Activated CD4-positive, alpha-beta T cell treated with anti-CD3 and anti-CD28 coated beads for 4 hours (primary cell): ENCODE measurements around the gene PLXNA3.

ENCODE experiments used
- DNase-seq, 2 donors: peaks; one replicate each; pipeline ENCODE4 v3.0.0-alpha.2; 2020

The PLXNA3 gene

DNA sequence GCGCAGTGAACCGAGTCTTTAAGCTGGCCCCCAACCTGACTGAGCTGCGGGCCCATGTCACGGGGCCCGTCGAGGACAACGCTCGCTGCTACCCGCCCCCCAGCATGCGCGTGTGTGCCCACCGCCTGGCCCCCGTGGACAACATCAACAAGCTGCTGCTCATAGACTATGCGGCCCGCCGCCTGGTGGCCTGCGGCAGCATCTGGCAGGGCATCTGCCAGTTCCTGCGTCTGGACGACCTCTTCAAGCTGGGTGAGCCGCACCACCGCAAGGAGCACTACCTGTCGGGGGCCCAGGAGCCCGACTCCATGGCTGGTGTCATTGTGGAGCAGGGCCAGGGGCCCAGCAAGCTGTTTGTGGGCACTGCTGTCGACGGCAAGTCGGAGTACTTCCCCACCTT lies 2.2 kb downstream of the PLXNA3 start:
- DNase-seq: no peak

DNA sequence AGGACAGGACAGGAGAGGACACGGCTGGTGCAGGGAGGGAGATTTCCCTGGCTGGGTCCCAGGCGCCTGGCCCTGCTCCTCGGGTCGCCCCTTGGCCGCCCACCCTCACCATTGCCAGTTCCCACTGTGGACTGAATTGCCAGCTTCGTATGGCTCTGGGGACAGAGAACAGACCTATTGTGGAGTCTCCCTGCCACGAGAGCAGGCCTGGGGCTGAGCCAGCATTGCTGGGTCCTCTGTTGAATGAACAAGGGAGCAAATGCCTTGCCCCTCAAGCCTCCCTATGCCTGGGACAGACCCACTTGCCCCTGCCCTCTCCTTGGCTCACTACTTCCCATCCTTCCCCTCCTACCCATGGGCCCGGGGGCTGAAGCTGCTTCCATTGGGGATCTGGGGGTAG lies 4.3 kb downstream of the PLXNA3 start:
- DNase-seq: no peak

DNA sequence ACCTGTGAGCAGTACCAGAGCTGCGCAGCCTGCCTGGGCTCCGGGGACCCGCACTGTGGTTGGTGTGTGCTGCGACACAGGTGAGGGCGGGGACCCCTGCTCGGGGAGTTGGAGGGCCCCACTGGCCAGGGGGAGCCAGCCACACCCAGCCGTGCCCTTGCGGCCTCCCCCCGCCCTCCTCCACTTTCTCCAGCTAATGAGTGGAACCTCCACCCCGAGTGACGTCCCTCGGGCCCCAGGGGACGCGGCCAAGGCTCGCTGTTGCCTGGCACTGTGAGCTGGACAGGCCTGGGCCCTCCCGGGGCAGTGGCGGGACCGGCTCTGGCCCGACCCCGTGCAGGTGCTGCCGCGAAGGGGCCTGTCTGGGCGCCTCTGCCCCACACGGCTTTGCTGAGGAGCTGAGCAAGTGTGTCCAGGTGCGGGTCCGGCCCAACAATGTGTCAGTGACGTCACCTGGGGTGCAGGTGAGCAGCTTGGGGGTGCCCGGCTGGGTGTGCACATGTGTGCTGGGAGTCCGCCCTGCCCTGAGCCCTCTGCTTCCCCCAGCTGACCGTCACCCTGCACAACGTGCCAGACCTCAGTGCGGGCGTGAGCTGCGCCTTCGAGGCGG lies 5.6 kb downstream of the PLXNA3 start:
- DNase-seq: no peak

DNA sequence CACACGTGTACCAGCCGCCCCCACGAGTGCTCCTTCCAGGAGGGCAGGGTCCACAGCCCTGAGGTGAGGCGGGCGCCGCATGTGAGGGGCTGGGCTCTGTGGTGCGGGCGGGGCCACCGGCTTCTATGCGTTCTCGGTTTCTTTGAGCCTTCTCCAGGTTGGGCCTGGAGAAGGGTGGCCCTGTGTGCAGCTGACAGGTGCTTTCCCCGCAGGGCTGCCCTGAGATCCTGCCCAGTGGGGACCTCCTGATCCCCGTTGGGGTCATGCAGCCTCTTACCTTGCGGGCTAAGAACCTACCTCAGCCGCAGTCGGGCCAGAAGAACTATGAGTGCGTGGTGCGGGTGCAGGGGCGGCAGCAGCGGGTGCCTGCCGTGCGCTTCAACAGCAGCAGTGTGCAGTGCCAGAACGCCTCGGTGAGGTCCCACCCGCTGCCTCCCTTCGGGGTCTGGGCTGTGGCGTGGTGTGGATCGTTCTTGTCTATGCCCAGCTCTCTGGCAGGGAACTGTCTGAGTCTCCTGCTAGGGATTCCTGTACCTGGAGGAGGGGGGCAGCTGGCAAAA lies 6.8 kb downstream of the PLXNA3 start:
- DNase-seq: no peak

DNA sequence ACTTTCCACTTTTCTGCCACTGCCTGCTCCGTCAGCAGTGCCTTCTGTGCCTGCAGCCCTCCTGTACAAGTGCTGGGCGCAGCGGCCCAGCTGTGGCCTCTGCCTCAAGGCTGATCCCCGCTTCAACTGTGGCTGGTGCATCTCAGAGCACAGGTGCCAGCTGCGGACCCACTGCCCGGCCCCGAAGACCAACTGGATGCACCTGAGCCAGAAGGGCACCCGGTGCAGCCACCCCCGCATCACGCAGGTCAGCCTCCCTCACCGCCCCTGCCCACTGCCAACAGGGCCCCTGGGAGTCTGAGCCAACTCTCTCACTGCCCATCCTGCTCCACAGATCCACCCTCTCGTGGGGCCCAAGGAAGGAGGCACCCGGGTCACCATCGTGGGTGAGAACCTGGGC lies 7.5 kb downstream of the PLXNA3 start:
- no peak for DNase-seq

DNA sequence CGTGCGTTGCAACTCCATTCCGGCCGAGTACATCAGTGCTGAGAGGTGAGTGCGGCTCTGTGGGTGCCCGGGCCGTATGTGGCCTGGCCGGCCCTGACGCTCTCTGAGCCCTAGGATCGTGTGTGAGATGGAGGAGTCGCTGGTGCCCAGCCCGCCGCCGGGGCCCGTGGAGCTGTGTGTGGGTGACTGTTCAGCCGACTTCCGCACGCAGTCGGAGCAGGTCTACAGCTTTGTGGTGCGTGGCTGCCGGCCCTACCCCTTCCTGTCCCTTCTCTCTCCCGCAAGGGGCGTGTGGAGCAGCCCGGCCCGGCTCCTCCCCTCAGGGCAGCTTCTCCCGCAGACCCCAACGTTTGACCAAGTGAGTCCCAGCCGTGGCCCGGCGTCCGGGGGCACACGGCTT lies 8.0 kb downstream of the PLXNA3 start:
- DNase-seq: no peak

DNA sequence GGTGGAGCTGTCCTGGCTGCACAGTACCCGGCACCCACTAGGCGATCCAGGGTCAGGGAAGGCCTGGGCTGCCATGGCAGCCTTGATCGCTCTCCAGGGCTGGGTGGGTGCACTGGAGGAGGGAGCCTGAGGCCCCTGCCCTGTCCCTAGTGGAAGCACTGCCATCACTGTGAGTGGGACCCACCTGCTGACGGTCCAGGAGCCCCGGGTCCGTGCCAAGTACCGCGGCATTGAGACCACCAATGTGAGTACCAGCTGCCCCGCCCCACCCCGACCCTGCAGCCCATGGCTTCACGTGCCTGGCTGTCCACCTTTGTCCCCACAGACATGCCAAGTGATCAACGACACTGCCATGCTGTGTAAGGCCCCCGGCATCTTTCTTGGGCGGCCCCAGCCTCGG lies 8.8 kb downstream of the PLXNA3 start:
- DNase-seq: no peak

DNA sequence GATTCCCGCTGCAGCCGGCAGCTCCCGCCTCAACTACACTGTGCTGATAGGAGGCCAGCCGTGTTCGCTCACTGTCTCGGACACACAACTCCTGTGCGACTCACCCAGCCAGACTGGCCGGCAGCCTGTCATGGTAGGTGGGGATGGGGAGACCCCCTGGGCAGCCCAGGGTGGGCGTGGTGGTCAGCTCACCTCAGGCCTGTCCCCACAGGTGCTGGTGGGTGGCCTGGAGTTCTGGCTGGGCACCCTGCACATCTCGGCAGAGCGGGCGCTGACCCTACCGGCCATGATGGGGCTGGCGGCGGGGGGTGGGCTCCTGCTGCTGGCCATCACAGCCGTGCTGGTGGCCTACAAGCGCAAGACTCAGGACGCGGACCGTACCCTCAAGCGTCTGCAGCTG lies 9.5 kb downstream of the PLXNA3 start:
- no peak for DNase-seq

DNA sequence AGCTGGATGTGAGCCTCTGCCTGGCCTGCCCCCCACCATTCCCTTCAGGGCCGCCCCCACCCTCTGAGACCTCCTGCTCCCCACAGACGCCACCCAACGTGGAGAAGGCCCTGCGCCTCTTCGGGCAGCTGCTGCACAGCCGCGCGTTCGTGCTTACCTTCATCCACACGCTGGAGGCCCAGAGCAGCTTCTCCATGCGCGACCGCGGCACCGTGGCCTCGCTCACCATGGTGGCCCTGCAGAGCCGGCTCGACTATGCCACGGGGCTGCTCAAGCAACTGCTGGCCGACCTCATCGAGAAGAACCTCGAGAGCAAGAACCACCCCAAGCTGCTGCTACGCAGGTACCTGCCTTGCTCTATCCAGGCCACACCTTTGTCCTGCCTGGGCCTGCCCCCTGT lies 10.1 kb downstream of the PLXNA3 start:
- no peak for DNase-seq

DNA sequence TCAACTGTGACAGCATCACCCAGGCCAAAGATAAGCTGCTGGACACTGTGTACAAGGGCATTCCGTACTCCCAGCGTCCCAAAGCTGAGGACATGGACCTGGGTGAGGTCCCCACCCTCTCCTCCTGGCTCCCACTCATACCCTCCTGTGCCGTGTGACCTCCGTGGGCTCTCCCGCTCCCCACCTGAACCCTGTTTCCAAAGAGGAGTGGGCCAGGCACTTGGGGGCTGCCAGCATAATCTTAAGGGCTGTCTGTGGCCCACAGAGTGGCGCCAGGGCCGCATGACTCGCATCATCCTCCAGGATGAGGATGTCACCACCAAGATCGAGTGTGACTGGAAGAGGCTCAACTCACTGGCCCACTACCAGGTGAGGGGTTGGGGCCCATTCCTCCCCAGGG lies 11.0 kb downstream of the PLXNA3 start:
- no peak for DNase-seq

DNA sequence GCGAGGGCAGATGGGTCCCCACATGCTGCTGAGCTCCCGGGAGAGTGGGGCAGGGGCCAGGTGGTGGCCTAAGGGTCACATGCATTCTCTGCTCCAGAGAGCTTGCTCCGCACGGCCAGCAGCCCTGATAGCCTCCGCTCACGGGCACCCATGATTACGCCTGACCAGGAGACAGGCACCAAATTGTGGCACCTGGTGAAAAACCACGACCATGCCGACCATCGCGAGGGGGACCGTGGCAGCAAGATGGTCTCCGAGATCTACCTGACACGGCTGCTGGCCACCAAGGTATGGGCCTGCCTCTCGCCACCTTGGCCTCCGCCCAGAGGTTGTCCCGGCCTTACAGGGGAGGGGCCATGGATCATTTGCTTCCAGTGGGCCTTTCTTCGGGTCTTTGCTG lies 11.8 kb downstream of the PLXNA3 start:
- DNase-seq: no peak

DNA sequence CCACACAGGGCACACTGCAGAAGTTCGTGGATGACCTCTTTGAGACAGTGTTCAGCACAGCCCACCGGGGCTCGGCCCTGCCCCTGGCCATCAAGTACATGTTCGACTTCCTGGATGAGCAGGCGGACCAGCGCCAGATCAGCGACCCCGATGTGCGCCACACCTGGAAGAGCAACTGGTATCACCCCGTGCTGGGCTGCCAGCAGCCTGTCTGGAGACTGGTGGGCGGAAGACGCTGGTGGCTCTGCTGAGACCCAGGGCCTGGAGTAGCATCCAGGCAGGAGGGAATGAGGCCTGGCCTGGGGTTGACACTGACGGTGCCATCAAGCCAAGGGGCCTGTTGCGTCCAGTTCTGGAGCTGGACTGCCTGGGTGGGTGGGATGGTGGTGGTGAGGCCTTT lies 12.4 kb downstream of the PLXNA3 start:
- no peak for DNase-seq

DNA sequence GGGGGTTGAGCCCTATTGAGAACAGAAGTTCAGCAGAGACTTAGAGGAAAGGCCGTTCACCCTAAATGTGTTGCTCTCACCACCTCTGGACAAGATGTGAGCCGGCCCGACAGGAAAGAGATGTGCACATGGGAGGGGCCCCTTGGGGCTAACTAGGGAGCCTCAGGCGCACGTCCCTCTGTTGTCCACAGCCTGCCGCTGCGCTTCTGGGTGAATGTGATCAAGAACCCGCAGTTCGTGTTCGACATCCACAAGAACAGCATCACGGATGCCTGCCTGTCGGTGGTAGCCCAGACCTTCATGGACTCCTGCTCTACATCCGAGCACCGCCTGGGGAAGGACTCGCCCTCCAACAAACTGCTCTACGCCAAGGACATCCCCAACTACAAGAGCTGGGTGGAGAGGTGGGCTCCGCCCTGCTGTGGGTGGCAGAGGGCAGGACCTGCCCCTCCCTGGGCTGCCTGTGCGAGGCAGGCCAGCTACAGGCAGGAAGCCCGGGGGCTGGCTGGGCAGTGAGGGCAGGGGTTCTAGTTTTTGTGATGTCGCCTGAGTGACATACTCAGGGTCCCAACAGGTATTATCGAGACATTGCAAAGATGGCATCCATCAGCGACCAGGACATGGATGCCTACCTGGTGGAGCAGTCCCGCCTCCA lies 13.0 kb downstream of the PLXNA3 start:
- no peak for DNase-seq

DNA sequence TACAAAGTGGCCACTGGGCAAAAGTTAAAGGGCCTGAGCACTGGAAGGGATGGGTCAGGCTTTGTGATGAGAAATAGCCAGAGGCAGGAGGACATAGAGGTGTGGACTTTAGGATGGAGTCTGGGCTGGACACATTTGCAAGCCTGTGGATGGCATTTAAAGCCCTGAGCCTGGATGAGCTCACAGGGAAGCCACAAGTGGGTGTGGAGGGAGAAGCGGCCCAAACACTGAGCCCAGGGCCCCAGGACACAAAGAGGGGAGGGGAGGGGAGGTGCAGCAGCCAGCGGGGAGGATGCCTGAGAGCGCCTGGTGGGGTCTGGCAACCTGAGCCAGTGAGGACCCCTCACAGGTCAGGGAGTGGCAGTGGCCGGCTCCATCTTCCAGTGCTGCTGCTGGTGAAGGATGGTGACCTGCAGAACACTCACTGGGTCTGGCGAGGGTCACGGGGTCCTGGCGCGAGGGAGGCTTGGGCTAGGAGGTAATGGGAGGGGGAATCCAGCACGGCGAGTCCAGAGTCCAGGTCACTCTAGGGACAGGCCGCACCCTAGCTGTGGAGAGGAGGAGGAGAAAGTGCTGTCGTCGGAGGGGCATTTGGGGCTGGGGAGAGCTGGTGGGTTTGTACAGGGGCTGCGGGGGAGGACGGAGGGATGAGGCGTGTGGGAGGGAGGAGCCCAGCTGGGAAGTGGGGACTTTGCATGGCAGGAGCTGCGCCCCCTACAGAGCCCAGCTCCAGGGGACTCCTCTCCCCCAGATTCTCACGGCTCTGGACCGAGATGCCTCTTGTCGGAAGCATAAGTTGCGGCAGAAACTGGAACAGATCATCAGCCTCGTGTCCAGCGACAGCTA lies 14.0 kb downstream of the PLXNA3 start:
- DNase-seq: no peak

DNA sequence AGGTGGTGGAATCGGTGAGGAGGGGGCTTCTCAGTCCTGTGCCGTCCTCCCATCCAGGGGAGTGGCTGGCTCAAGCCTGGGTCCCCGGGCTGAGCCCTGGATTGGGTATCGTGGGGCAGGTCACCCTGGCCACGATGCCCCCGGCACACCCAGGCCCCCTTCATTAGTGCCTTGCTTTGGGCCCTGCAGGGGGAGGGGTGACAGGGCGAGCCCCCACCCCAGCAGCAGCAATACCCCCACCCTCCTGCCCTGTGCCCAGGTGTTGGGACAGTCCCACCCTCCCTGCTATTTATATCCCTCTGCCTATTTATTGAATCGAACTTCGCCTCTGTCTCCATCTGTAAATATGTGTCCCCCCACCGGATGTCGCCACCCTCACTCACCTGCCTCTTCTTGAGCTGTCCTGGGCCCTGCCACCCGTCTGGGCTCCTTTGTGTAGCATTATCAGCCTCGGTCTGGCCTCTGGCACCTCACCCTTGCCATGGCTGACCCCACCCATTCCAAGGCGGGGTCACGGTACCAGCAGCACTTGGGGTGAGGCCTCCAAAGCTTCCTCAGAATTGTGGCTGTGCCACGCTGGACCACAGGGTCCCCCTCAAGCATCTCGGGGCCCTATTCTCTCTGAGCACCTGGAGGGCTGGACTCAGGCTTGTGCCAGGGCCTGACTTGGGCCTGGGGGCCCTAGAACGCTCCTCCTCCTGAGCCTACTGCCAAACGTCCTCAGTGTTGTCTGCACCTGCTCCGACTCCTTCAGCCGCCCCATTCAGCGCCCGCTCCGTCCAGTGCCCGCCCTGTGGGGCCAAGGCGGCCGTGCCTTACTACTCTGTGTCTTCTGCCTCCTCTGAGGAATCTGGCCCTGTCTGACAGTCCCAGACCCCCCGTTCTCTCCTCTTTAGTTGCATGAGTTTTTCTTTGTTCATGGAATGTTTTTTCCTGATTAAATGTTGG lies 14.9 kb downstream of the PLXNA3 start:
- DNase-seq: no peak

DNA sequence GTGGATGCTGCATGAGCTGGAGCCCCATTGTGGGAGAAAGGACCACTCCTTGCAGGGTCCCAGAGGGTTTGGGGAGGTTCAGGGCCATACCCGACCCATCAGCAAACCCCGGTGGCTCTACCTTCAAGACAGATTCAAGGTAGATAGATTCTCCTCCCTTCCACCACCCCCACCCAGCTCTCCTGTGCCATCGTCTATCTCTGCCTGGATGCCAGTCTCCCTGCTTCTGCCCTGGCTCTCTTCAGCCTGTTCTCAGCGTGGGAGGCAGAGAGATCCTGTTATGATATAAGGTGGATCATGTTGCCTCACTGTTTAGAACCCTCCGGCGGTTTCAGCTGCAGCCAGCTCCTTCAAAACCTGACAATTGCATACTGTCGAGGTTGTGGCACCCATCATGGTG lies 15.6 kb downstream of the PLXNA3 start:
- DNase-seq: no peak

DNA sequence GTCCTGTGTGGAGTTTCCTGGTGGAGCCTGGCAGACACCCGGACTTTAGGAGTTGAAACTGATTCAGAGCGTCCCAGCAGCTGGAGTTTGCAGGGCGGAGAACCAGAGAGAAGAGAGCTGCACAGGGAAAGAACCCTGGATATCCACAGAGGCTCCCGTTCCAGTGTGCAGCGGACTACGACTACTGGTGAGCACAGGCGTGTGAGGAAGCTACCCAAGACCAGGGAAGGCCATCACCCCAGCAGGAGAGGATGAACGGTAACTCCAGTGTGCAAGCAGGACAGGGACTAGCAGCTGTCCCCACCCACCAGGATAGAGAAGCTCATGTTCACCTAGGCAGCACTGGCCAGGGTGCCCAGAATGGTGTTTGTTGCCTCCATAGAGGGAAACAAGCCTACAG lies 18.7 kb downstream of the PLXNA3 start:
- DNase-seq: no peak

DNA sequence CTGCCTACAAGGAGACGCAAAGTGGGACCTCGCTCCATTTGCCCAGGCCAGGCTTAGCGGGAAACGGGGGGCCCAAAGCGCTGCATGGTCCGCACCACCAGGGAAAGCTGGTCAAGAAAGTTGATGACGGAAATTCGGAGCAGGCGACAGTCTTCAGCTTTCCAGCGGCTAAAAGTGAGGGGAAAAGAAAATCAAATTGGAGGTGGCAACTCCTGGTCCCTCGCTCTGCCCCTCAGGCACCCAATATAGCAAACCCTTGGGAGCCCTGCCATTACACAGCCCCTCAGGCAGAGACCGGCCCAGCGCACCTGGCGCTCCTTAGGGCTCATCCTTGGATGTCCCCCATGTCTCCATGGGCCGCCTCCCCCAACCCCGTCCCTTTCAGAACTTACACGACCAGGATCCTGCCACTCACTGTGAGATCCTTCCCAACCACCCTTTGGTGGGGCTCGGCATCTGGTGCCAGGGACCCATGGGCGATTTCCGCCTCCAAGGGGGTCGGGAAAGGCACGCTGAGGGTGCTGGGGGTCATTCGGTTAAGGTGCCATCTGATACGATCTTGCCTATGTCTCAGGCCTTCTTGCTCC lies 19.9 kb downstream of the PLXNA3 start:
- no peak for DNase-seq

DNA sequence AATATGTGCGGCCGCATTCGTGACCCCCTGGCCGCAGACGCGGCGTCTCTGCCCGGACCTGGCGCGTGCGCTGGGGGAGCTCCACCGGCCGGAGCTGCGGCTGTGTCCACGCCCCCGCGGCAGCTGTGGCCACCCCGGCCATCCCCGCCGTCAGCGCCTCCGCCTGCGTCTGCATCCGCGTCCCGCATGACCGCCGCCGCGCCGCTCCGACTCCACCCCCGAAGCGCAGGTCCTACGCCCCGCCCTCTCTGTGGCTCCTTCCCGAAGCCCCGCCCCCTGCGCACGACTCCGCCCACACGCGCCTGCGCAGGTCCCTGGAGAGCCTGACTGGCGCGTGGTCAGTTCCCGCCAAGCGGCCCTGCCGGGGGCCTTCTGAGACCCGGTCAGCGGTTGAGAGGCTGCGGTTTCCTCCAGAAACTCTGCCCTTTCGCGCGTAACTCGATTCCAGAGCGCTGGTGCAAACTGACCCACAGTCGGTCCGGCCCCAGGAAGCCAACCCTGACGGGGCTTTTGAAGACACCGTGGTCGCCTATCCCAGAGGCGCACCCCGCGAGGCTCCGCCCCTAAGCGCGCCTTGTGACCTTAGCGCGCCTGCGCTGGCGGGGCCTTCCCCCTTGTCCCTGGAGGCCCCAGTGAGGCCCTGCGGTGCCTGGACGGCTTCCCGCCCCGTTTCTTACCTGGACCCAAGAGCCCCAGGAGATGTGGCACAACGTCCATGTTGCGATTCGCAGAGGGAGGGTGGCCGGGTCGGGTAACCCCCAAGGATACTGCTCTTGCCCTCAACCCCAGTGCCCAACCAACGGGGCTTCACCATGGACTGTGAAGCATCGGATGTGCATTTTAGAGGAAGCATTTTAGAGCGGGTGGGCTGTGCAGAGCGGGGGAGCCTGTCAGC lies 20.9 kb downstream of the PLXNA3 start, which contains the start of gene LAGE3:
TSS of gene LAGE3 (minus strand) at position 554 of the 895 bp plus-strand sequence. CDS start at position 188, 366 bp downstream.
- peak; percentile 92 to 94 for DNase-seq

DNA sequence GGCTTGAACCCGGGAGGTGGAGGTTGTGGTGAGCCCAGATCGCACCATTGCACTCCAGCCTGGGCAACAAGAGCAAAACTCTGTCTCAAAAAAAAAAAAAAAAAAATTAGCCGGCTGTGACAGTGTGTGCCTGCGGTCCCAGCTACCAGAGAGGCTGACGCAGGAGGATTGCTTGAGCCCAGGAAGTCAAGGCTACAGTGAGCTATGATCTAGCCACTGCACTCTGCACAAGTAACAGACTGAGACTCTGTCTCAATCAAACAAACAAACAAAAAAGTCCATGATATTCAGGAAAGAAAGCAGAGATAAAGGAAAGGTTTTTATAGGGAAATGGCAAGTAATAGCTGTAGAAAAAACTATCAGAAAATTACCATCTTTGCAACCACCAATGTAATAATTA lies 23.1 kb downstream of the PLXNA3 start:
- no peak for DNase-seq
